HepG2 (cell line): ENCODE measurements around the gene RAPGEF6. TPM values are rescaled to one million over a fixed set of nuclear protein-coding genes. Genes with fewer than 3 reads are reported as not detected.

ENCODE experiments used
- ATAC-seq: fragments of 200-7000 bp; cut with Tn5 transposase; 3 replicates; pipeline ENCODE4 v1.9.1; 2020; ENCODE audit warnings: mild to moderate bottlenecking, moderate library complexity
- BruUV-seq: library from RNA; stranded (reverse); fragments of 400-500 nt; replicated peaks from 2 replicates; lab custom pipeline; 2021; lab: Mats Ljungman, UMichigan
- CTCF ChIA-PET: fragments of 300-600 bp; formaldehyde crosslinking; extraction: SDS; loops from one replicate; lab custom pipeline; 2021; ENCODE audit warnings: low total read pairs, inconsistent platforms, low intra/inter-chr PET ratio; lab: Yijun Ruan, JAX
- POLR2A ChIA-PET: fragments of 350-600 bp; sonication (Branson Sonifier 250); formaldehyde crosslinking; loops from one replicate; lab custom pipeline; 2020; ENCODE audit warnings: antibody characterized with exemption, inconsistent platforms; lab: Yijun Ruan, JAX
- DNase-seq: peaks from one replicate; pipeline ENCODE4 v3.0.0-alpha.2; 2015; ENCODE audit warnings: low spot score
- FAIRE-seq: peaks from 3 replicates; lab custom pipeline; 2011; peaks lifted over from hg19 to GRCh38; lab: Jason Lieb, UNC
- H2AFZ ChIP-seq: one replicate; pipeline ENCODE4 v1.6.1; 2011; ENCODE audit warnings: low read length, inconsistent platforms
- H3K27ac ChIP-seq: fragments of 300-600 bp; 3 replicates; pipeline ENCODE4 v1.8.0; 2011; ENCODE audit warnings: mixed run types, mild to moderate bottlenecking, mixed read lengths, low read length, inconsistent platforms; ENCODE audit not compliant: insufficient read depth; ENCODE audit errors: extremely low read length
- H3K27me3 ChIP-seq, 2 experiments: fragments of 200-600 bp in 1 of 2; 2 replicates in 1 of 2; 3 replicates in 1 of 2; pipeline versions ENCODE4 v1.6.0 to v1.8.0; 2011; ENCODE audit warnings: low read length in 2 of 2, mild to moderate bottlenecking in 2 of 2, moderate library complexity in 2 of 2, inconsistent platforms in 1 of 2; ENCODE audit not compliant: insufficient read depth in 2 of 2, control insufficient read depth in 1 of 2
- H3K36me3 ChIP-seq, 2 experiments: fragments of 200-600 bp in 1 of 2; replicated peaks in 1 of 2; 2 replicates in 1 of 2; 3 replicates in 1 of 2; pipeline versions ENCODE4 v1.5.1 to v1.8.0; 2011; ENCODE audit warnings: low read length in 2 of 2, inconsistent platforms in 1 of 2; ENCODE audit not compliant: insufficient read depth in 2 of 2, control insufficient read depth in 1 of 2
- H3K4me1 ChIP-seq: 2 replicates; pipeline ENCODE4 v1.5.1; 2012; ENCODE audit warnings: low read length, inconsistent platforms; ENCODE audit not compliant: insufficient read depth
- H3K4me2 ChIP-seq: 2 replicates; pipeline ENCODE4 v1.6.0; 2011; ENCODE audit warnings: low read depth, low read length, inconsistent platforms
- H3K4me3 ChIP-seq, 3 experiments: fragments of 200-600 bp in 1 of 3; sonication (generic), shearing (Covaris generic) in 1 of 3; replicated peaks in 1 of 3; 2 replicates each; pipeline ENCODE4 v1.5.1; 2011 to 2016; ENCODE audit warnings: low read length in 3 of 3, inconsistent platforms in 2 of 3, low read depth in 2 of 3, mild to moderate bottlenecking in 2 of 3, control low read depth in 1 of 3, mixed read lengths in 1 of 3; ENCODE audit not compliant: insufficient read depth in 1 of 3
- H3K79me2 ChIP-seq: one replicate; pipeline ENCODE4 v1.6.1; 2011; ENCODE audit warnings: low read length, inconsistent platforms; ENCODE audit not compliant: insufficient read depth
- H3K9ac ChIP-seq: 2 replicates; pipeline ENCODE4 v1.6.0; 2011; ENCODE audit warnings: mild to moderate bottlenecking, low read depth, low read length, inconsistent platforms; ENCODE audit not compliant: insufficient read depth
- H3K9me3 ChIP-seq: 2 replicates; pipeline ENCODE4 v1.5.1; 2012; ENCODE audit warnings: mild to moderate bottlenecking, low read length
- H4K20me1 ChIP-seq: 2 replicates; pipeline ENCODE4 v1.6.0; 2011; ENCODE audit warnings: inconsistent platforms, mild to moderate bottlenecking, low read length, moderate library complexity; ENCODE audit not compliant: insufficient read depth
- ARNT2 ChIP-seq: sonication (generic); formaldehyde crosslinking; IDR thresholded peaks from 2 replicates; pipeline ENCODE4 v1.8.0; 2022; ENCODE audit warnings: mild to moderate bottlenecking, low read depth, missing genetic modification reagents, moderate library complexity
- BHLHE40 ChIP-seq: IDR thresholded peaks from 2 replicates; pipeline ENCODE4 v1.6.1; 2011; ENCODE audit warnings: low read length, improper control_type of control experiment
- BRCA1 ChIP-seq: sonication (generic); formaldehyde crosslinking; IDR thresholded peaks from 2 replicates; pipeline ENCODE4 v1.4.0; 2020; ENCODE audit warnings: missing genetic modification reagents
- FUBP1 ChIP-seq: sonication (generic); formaldehyde crosslinking; IDR thresholded peaks from 2 replicates; pipeline ENCODE4 v1.5.1; 2020; ENCODE audit warnings: missing genetic modification reagents, mild to moderate bottlenecking, borderline replicate concordance
- GATAD1 ChIP-seq: IDR thresholded peaks from 2 replicates; pipeline ENCODE4 v1.6.1; 2016; ENCODE audit warnings: missing genetic modification reagents, missing compliant biosample characterization
- MED1 ChIP-seq: sonication (generic); formaldehyde crosslinking; IDR thresholded peaks from 2 replicates; pipeline ENCODE4 v1.4.0; 2020; ENCODE audit warnings: missing genetic modification reagents
- MXD4 ChIP-seq: IDR thresholded peaks from 2 replicates; pipeline ENCODE4 v1.6.1; 2016; ENCODE audit warnings: mild to moderate bottlenecking, missing biosample characterization, missing genetic modification reagents
- MYNN ChIP-seq: sonication (generic); formaldehyde crosslinking; IDR thresholded peaks from 2 replicates; pipeline ENCODE4 v1.4.0; 2020; ENCODE audit warnings: mild to moderate bottlenecking, low read depth, missing genetic modification reagents
- NFAT5 ChIP-seq: sonication (generic); formaldehyde crosslinking; IDR thresholded peaks from 2 replicates; pipeline ENCODE4 v1.4.0; 2020; ENCODE audit warnings: missing genetic modification reagents
- PCBP1 ChIP-seq: fragments of 200-400 bp; formaldehyde crosslinking; IDR thresholded peaks from 2 replicates; pipeline ENCODE4 v1.6.1; 2017; ENCODE audit warnings: mild to moderate bottlenecking, low read depth, low read length, borderline replicate concordance
- PITX1 ChIP-seq: sonication (generic); formaldehyde crosslinking; IDR thresholded peaks from 2 replicates; pipeline ENCODE4 v1.5.1; 2020; ENCODE audit warnings: mild to moderate bottlenecking, missing genetic modification reagents
- SAP130 ChIP-seq: IDR thresholded peaks from 2 replicates; pipeline ENCODE4 v1.6.1; 2016; ENCODE audit warnings: low read depth
- ZMAT3 ChIP-seq: sonication (generic); formaldehyde crosslinking; conservative IDR thresholded peaks from 2 replicates; pipeline ENCODE4 v1.7.0; 2021; ENCODE audit warnings: missing genetic modification reagents
- ZNF124 ChIP-seq: sonication (generic); formaldehyde crosslinking; IDR thresholded peaks from 2 replicates; pipeline ENCODE4 v1.4.0; 2020; ENCODE audit warnings: missing genetic modification reagents
- ZNF33A ChIP-seq: sonication (generic); formaldehyde crosslinking; IDR thresholded peaks from 2 replicates; pipeline ENCODE4 v1.5.1; 2020; ENCODE audit warnings: missing genetic modification reagents, mild to moderate bottlenecking, moderate library complexity, borderline replicate concordance
- ZNF607 ChIP-seq: sonication (generic); formaldehyde crosslinking; IDR thresholded peaks from 2 replicates; pipeline ENCODE4 v1.5.1; 2020; ENCODE audit warnings: missing genetic modification reagents, mild to moderate bottlenecking, borderline replicate concordance
- ZNF780A ChIP-seq: sonication (generic); formaldehyde crosslinking; IDR thresholded peaks from 2 replicates; pipeline ENCODE4 v1.8.0; 2022; ENCODE audit warnings: mild to moderate bottlenecking, missing genetic modification reagents, moderate library complexity
- WGBS: methylation state at CpG from one replicate; pipeline ENCODE4 v1.1.6; 2017; ENCODE audit warnings: low lambda C conversion rate; 5-methylcytosine and 5-hydroxymethylcytosine counted together
- in situ Hi-C: cut with HindIII; loops from 2 replicates; pipeline ENCODE4 v1.10.0; 2017; ENCODE audit warnings: low pct_unique_long_range_greater_than_20kb; ENCODE audit not compliant: extremely low pct_ligation_motif_present
- intact Hi-C: fragments of 100-400 bp; cut with micrococcal nuclease; formaldehyde crosslinking; loops from one replicate; pipeline ENCODE4 v1.10.0; 2022; ENCODE audit not compliant: unreplicated experiment
- polyA plus RNA-seq, 8 experiments: library from polyadenylated mRNA; depleted of rRNA in 3 of 8; stranded (reverse) in 7 of 8; unstranded in 1 of 8; fragments of >200 nt; fragmentation: Illumina TruSeq in 4 of 8; extraction: Trizol in 4 of 8; gene quantifications; 2 replicates each; pipeline versions ENCODE4 v1.2.1 to v1.2.3, GENCODE V29; 2011 to 2016; ENCODE audit warnings: low read depth in 4 of 8, missing spikeins in 1 of 8, mixed read lengths in 1 of 8; ENCODE audit not compliant: insufficient read depth in 1 of 8
- total RNA-seq, 5 experiments: library from RNA; depleted of rRNA; stranded (reverse); fragments of >200 nt; fragmentation: Illumina TruSeq; extraction: Trizol; gene quantifications; 2 replicates each; pipeline ENCODE4 v1.2.3, GENCODE V29; 2016; ENCODE audit warnings: low read depth in 1 of 5

The RAPGEF6 gene
- total and polyA plus RNA-seq, 2 of the 13 experiments (the other 11 are each of a cell fraction or from before 2014, with no cell fraction given), result 7.7 to 24.6 TPM

- TF ChIP-seq MXD4 (CRISPR knock-in tag) (no peak), BRCA1 (CRISPR knock-in tag) (no peak), PCBP1 (no peak)
- TF ChIP-seq, all 625 proteins: peak for 0
Observed at GRCh38 chr5:131433109-131433508, 201.9 kb downstream of the RAPGEF6 start (continued).

- Histone ChIP-seq H2AFZ (no peak overlapping the region), H3K4me2 (no peak overlapping the region), H3K9me3 (no peaks in the 10 kb centered on the region), H3K9ac (no peak overlapping the region), H4K20me1 (no peaks in the 10 kb centered on the region), H3K4me3 (no peak overlapping the region), H3K79me2 (no peaks in the 10 kb centered on the region), H3K36me3 (peaks cover 22 to 80% of the 10 kb centered on the region in 2 experiments; a peak in 4 of 5 replicates), H3K4me1 (no peaks in the 10 kb centered on the region), H3K27ac (no peak overlapping the region), H3K27me3 (no peaks in the 10 kb centered on the region)
- BruUV-seq, result no TSS peak
- no peak for DNase-seq
- intact Hi-C loops (no loop called here), in situ Hi-C loops (loop anchor here (25.0 kb wide), 1 partner anchor 581 kb away; the partner anchor contains the start of gene ACSL6)
- FAIRE-seq, result no peak
- no peak for ATAC-seq
- 94% methylated on average over 2 of the region's 2 CpGs for WGBS
- POLR2A ChIA-PET, result no interaction called here
- CTCF ChIA-PET, result no interaction called here
- TF ChIP-seq GATAD1 (CRISPR knock-in tag) (no peak), BHLHE40 (no peak), PITX1 (CRISPR knock-in tag) (no peak), ZNF33A (CRISPR knock-in tag) (no peak), MED1 (no peak), FUBP1 (CRISPR knock-in tag) (no peak), NFAT5 (no peak), ZNF780A (no peak), ZNF124 (CRISPR knock-in tag) (no peak), SAP130 (no peak), ZNF607 (CRISPR knock-in tag) (no peak), ZMAT3 (CRISPR knock-in tag) (no peak), ARNT2 (no peak), MYNN (no peak)
Observed at GRCh38 chr5:131431794-131432193, 203.2 kb downstream of the RAPGEF6 start.
